GM12864 (cell line): ENCODE results near the gene RREB1.

Experiments
- DNase-seq: peaks from one replicate; pipeline ENCODE4 v3.0.0-alpha.2; 2011; ENCODE audit warnings: low read depth
- H3K4me3 ChIP-seq: 2 replicates; pipeline ENCODE4 v1.5.1; 2011; ENCODE audit warnings: mild to moderate bottlenecking, low read depth, low read length, control low read depth
- CTCF ChIP-seq: IDR thresholded peaks from 2 replicates; pipeline ENCODE4 v1.5.1; 2011; ENCODE audit warnings: low read depth, mild to moderate bottlenecking, moderate library complexity, low read length, control low read depth, inconsistent platforms; ENCODE audit errors: missing control alignments

The RREB1 gene

GRCh38 chr6:7222197-7222596, 114.4 kb downstream of the RREB1 start:
- no peak for DNase-seq
- no peak for TF ChIP-seq CTCF
- H3K4me3 ChIP-seq = no peak overlapping the region

- DNase-seq = no peak
- no peak overlapping the region for H3K4me3 ChIP-seq
- no peak for TF ChIP-seq CTCF
These were observed 117.0 kb downstream of the RREB1 start for GRCh38 chr6:7224731-7225130.

- TF ChIP-seq CTCF = no peak
- no peak for DNase-seq
- no peak overlapping the region for H3K4me3 ChIP-seq
These were observed 121.1 kb downstream of the RREB1 start for GRCh38 chr6:7228662-7229375.

- no peak for TF ChIP-seq CTCF
- no peak for DNase-seq
- no peak overlapping the region for H3K4me3 ChIP-seq
These were observed 121.9 kb downstream of the RREB1 start for GRCh38 chr6:7229376-7230326.

- TF ChIP-seq CTCF = no peak
These were observed 122.5 kb downstream of the RREB1 start for GRCh38 chr6:7230327-7230691.

GRCh38 chr6:7230956-7231713, 123.4 kb downstream of the RREB1 start:
- no peak for DNase-seq
- no peak overlapping the region for H3K4me3 ChIP-seq
- no peak for TF ChIP-seq CTCF

More at GRCh38 chr6:7230327-7230691, 122.5 kb downstream of the RREB1 start:
- no peak overlapping the region for H3K4me3 ChIP-seq
- no peak for DNase-seq
